DOHH2 (cell line): ENCODE results near the gene OLFM3.

Experiments
- H3F3A ChIP-seq: fragments of 200-600 bp; sonication (generic), shearing (Covaris generic); 2 replicates; pipeline ENCODE4 v1.6.0; 2016; ENCODE audit warnings: antibody characterized with exemption, mild to moderate bottlenecking; ENCODE audit not compliant: control insufficient read depth, insufficient read depth
- H3K27ac ChIP-seq: fragments of 200-600 bp; sonication (generic); 2 replicates; pipeline ENCODE4 v1.5.1; 2014; ENCODE audit warnings: low read depth, mild to moderate bottlenecking, low read length, moderate library complexity
- H3K27me3 ChIP-seq: fragments of 200-600 bp; sonication (generic); 2 replicates; pipeline ENCODE4 v1.6.1; 2014; ENCODE audit warnings: mild to moderate bottlenecking, low read length, mixed read lengths; ENCODE audit not compliant: control insufficient read depth
- H3K36me3 ChIP-seq: fragments of 200-600 bp; sonication (generic); 2 replicates; pipeline ENCODE4 v1.6.1; 2014; ENCODE audit warnings: mild to moderate bottlenecking, low read length, moderate library complexity, mixed read lengths; ENCODE audit not compliant: control insufficient read depth
- H3K4me1 ChIP-seq: fragments of 200-600 bp; sonication (generic); 2 replicates; pipeline ENCODE4 v1.6.1; 2014; ENCODE audit warnings: mild to moderate bottlenecking, low read length, mixed read lengths; ENCODE audit not compliant: control insufficient read depth
- H3K4me2 ChIP-seq: fragments of 200-600 bp; sonication (generic); 2 replicates; pipeline ENCODE4 v1.6.0; 2014; ENCODE audit warnings: mild to moderate bottlenecking, low read length, moderate library complexity
- H3K4me3 ChIP-seq: fragments of 200-600 bp; sonication (generic); 2 replicates; pipeline ENCODE4 v1.5.1; 2014; ENCODE audit warnings: mild to moderate bottlenecking, low read length, mixed read lengths
- H3K79me2 ChIP-seq: fragments of 200-600 bp; sonication (generic); 2 replicates; pipeline ENCODE4 v1.6.1; 2014; ENCODE audit warnings: mild to moderate bottlenecking, low read length, mixed read lengths; ENCODE audit not compliant: control insufficient read depth
- H3K9me2 ChIP-seq: fragments of 200-600 bp; sonication (generic); replicated peaks from 2 replicates; pipeline ENCODE4 v1.6.1; 2014; ENCODE audit warnings: mild to moderate bottlenecking, low read length, mixed read lengths; ENCODE audit not compliant: control insufficient read depth
- H3K9me3 ChIP-seq: fragments of 200-600 bp; sonication (generic); 2 replicates; pipeline ENCODE4 v1.6.1; 2014; ENCODE audit warnings: antibody characterized with exemption, low read length, mixed read lengths; ENCODE audit not compliant: control insufficient read depth, insufficient read depth
- H4K20me1 ChIP-seq: fragments of 200-600 bp; sonication (generic); 2 replicates; pipeline ENCODE4 v1.6.0; 2014; ENCODE audit warnings: low read depth, mild to moderate bottlenecking, antibody characterized with exemption, low read length, moderate library complexity; ENCODE audit not compliant: control insufficient read depth, insufficient read depth
- CTCF ChIP-seq: fragments of 200-600 bp; sonication (generic); IDR thresholded peaks from one replicate; pipeline ENCODE4 v1.5.1; 2014; ENCODE audit warnings: antibody characterized with exemption, mild to moderate bottlenecking, low read depth, low read length; ENCODE audit not compliant: poor library complexity, severe bottlenecking
- EZH2phosphoT487 ChIP-seq: fragments of 200-600 bp; sonication (generic); IDR thresholded peaks from 2 replicates; pipeline ENCODE4 v1.6.1; 2017; ENCODE audit warnings: borderline replicate concordance, mild to moderate bottlenecking, antibody characterized with exemption, low read length, moderate library complexity, mixed read lengths

Gene OLFM3

GRCh38 chr1:101902199-101902598 is 94.5 kb downstream of the OLFM3 start:
- Histone ChIP-seq H3K79me2 (no peaks in the 10 kb centered on the region), H3K4me2 (no peak overlapping the region), H3K9me2 (no peaks in the 10 kb centered on the region), H3K27ac (no peak overlapping the region), H3K9me3 (no peaks in the 10 kb centered on the region), H3F3A (no peaks in the 10 kb centered on the region), H3K4me1 (no peaks in the 10 kb centered on the region), H3K4me3 (no peak overlapping the region), H4K20me1 (no peaks in the 10 kb centered on the region), H3K36me3 (no peaks in the 10 kb centered on the region), H3K27me3 (no peaks in the 10 kb centered on the region)
- TF ChIP-seq EZH2phosphoT487, result no peak

GRCh38 chr1:101898137-101898536 is 98.6 kb downstream of the OLFM3 start:
- H3K4me3 ChIP-seq, result no peak overlapping the region
- H3K9me3 ChIP-seq, result no peaks in the 10 kb centered on the region
- no peaks in the 10 kb centered on the region for H4K20me1 ChIP-seq
- H3K27me3 ChIP-seq, result no peaks in the 10 kb centered on the region
- H3K4me1 ChIP-seq, result no peaks in the 10 kb centered on the region
- H3K4me2 ChIP-seq, result no peak overlapping the region
- no peak overlapping the region for H3K27ac ChIP-seq
- TF ChIP-seq EZH2phosphoT487, result no peak
- TF ChIP-seq CTCF, result no peak
- no peaks in the 10 kb centered on the region for H3K9me2 ChIP-seq
- no peaks in the 10 kb centered on the region for H3K36me3 ChIP-seq
- H3F3A ChIP-seq, result no peaks in the 10 kb centered on the region
- no peaks in the 10 kb centered on the region for H3K79me2 ChIP-seq

DNA sequence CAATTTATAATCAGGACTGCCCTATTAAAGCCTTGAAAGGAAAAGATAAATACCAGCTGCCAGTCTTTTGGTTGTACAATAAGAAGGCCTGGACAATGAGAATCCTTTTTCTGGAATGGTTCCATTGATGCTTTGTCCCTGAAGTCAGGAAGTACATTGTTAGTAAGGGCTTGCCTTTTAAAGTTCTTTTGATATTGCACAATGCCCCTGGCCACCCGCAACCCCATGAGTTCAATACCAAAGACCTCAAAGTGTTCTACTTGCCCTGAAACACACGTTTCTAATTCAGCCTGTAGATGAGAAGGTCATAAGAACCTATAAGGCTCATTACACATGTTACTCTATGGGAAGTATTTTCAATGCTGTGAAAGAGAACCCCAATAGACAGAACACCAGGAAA is 112.1 kb downstream of the OLFM3 start:
- no peaks in the 10 kb centered on the region for H3K36me3 ChIP-seq
- H3K27ac ChIP-seq, result no peak overlapping the region
- H3K9me2 ChIP-seq, result no peaks in the 10 kb centered on the region
- H3K4me3 ChIP-seq, result no peak overlapping the region
- H3K4me2 ChIP-seq, result no peak overlapping the region
- TF ChIP-seq CTCF (no peak), EZH2phosphoT487 (no peak)
- no peaks in the 10 kb centered on the region for H3K27me3 ChIP-seq
- H3K4me1 ChIP-seq, result no peaks in the 10 kb centered on the region
- no peaks in the 10 kb centered on the region for H3F3A ChIP-seq
- H3K79me2 ChIP-seq, result no peaks in the 10 kb centered on the region
- H4K20me1 ChIP-seq, result no peaks in the 10 kb centered on the region
- no peaks in the 10 kb centered on the region for H3K9me3 ChIP-seq

- Histone ChIP-seq H3K4me3 (no peak overlapping the region), H3K9me3 (no peaks in the 10 kb centered on the region), H3K27me3 (no peaks in the 10 kb centered on the region), H3K4me1 (no peaks in the 10 kb centered on the region), H3K79me2 (no peaks in the 10 kb centered on the region), H4K20me1 (no peaks in the 10 kb centered on the region), H3K9me2 (no peaks in the 10 kb centered on the region), H3K36me3 (no peaks in the 10 kb centered on the region), H3F3A (no peaks in the 10 kb centered on the region), H3K4me2 (no peak overlapping the region), H3K27ac (no peak overlapping the region)
- TF ChIP-seq CTCF (no peak), EZH2phosphoT487 (no peak)
These were observed 120.8 kb downstream of the OLFM3 start for GRCh38 chr1:101875891-101876290.
